Uterus (tissue), 4 donors: Measurements from ENCODE around the gene IRGQ. TPM values are rescaled to one million over a fixed set of nuclear protein-coding genes. Genes with fewer than 3 reads are reported as not detected.
A peak's percentile ranks its signal among the peaks of the same experiment; 100 is the strongest.

Source experiments
- DNase-seq, 2 donors: peaks; one replicate each; pipeline ENCODE4 v3.0.0-alpha.2; 2019 to 2020
- H3K27ac ChIP-seq, 2 donors: fragments of 200-600 bp; sonication (generic); 1 replicate in 1 of 2; 2 replicates in 1 of 2; pipeline ENCODE4 v1.5.1; 2016 to 2018
- H3K27me3 ChIP-seq, 2 donors: fragments of 200-600 bp; sonication (generic); one replicate each; pipeline ENCODE4 v1.5.1; 2018 to 2019; ENCODE audit warnings: control low read depth in 1 of 2
- H3K36me3 ChIP-seq, 2 donors: fragments of 200-600 bp; sonication (generic); one replicate each; pipeline ENCODE4 v1.5.1; 2019; ENCODE audit warnings: control low read depth in 1 of 2
- H3K4me1 ChIP-seq, 2 donors: fragments of 200-600 bp; sonication (generic); one replicate each; pipeline ENCODE4 v1.5.1; 2018 to 2019; ENCODE audit warnings: control low read depth in 1 of 2
- H3K4me3 ChIP-seq, 2 donors: fragments of 200-600 bp; sonication (generic); 1 replicate in 1 of 2; 2 replicates in 1 of 2; pipeline ENCODE4 v1.5.1; 2018 to 2019; ENCODE audit warnings: mild to moderate bottlenecking in 1 of 2
- H3K9me3 ChIP-seq, 2 donors: fragments of 200-600 bp; sonication (generic); one replicate each; pipeline ENCODE4 v1.5.1; 2019; ENCODE audit warnings: control low read depth in 1 of 2
- POLR2A ChIP-seq, 2 donors: fragments of 450-650 bp; IDR thresholded peaks; one replicate each; pipeline ENCODE4 v1.6.1; 2016; ENCODE audit warnings: antibody characterized with exemption in 2 of 2, mild to moderate bottlenecking in 1 of 2, moderate library complexity in 1 of 2
- intact Hi-C: fragments of 100-400 bp; cut with DNase I; formaldehyde crosslinking; loops from one replicate; pipeline ENCODE4 v1.15.1; 2023; ENCODE audit warnings: low total_unique reads
- total RNA-seq, 4 donors: library from RNA; depleted of rRNA in 3 of 4; stranded (reverse); fragments of >200 nt in 3 of 4; gene quantifications; one replicate each; pipeline versions ENCODE4 v1.1.0 to v1.2.4, GENCODE V29; 2014 to 2023
- TF ChIP-seq, protein P1 (sequence below), 4 experiments: fragments of 200-600 bp in 2 of 4; fragments of 450-650 bp in 2 of 4; sonication (generic) in 2 of 4; IDR thresholded peaks; one replicate each; pipeline ENCODE4 v1.5.1; 2016 to 2019; ENCODE audit warnings: antibody characterized with exemption in 4 of 4, mild to moderate bottlenecking in 2 of 4, moderate library complexity in 1 of 4
- donor health status: DM: yes; HTN: yes; CAD: no.

IRGQ gene
- total RNA-seq, 4 donors from 2014 or later: 4.1 to 31.0 (median 17.2) TPM

DNA sequence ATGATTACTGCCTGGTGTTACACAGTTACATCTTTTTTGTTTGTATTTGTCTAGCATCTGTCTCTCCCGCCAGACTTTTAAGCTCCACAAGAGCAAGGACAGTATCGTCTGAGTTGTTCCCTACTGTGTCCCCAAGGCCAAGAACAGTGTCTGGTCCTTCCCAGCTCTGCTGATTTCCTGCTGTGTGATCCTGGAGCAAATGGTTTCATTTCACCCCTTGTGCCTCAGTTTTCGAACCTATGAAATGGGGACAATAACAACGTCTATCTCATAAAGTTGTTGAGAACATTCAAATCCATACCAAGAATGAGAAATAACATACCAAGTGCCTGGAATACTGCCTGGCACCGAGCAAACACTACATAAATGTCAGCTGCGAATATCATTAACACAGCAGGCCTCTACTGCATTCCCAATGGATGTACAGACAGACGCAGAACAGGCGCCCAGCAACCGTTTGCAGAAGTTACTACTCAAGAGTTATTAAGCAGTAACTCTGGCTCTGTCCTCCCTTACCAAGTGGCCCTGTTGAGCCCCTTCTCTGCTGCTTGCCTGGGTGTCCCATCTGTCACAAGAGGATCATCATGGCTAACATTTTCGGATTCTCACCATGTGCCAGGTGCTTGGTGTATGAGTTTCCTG is 32.0 kb downstream of the IRGQ start:
- Histone ChIP-seq H3K27me3 (no peaks in the 10 kb centered on the region), H3K4me1 (peaks cover 0 to 7% of the 10 kb centered on the region in 2 donors), H3K4me3 (no peak overlapping the region), H3K9me3 (no peaks in the 10 kb centered on the region), H3K27ac (no peak overlapping the region), H3K36me3 (no peaks in the 10 kb centered on the region)
- intact Hi-C loops: no loop called here
- TF ChIP-seq POLR2A (IDR thresholded peaks at IDR 0.05): no peak
- TF ChIP-seq, protein P1, sequence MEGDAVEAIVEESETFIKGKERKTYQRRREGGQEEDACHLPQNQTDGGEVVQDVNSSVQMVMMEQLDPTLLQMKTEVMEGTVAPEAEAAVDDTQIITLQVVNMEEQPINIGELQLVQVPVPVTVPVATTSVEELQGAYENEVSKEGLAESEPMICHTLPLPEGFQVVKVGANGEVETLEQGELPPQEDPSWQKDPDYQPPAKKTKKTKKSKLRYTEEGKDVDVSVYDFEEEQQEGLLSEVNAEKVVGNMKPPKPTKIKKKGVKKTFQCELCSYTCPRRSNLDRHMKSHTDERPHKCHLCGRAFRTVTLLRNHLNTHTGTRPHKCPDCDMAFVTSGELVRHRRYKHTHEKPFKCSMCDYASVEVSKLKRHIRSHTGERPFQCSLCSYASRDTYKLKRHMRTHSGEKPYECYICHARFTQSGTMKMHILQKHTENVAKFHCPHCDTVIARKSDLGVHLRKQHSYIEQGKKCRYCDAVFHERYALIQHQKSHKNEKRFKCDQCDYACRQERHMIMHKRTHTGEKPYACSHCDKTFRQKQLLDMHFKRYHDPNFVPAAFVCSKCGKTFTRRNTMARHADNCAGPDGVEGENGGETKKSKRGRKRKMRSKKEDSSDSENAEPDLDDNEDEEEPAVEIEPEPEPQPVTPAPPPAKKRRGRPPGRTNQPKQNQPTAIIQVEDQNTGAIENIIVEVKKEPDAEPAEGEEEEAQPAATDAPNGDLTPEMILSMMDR (IDR thresholded peaks at IDR 0.05): no peak
- no peak for DNase-seq

DNA sequence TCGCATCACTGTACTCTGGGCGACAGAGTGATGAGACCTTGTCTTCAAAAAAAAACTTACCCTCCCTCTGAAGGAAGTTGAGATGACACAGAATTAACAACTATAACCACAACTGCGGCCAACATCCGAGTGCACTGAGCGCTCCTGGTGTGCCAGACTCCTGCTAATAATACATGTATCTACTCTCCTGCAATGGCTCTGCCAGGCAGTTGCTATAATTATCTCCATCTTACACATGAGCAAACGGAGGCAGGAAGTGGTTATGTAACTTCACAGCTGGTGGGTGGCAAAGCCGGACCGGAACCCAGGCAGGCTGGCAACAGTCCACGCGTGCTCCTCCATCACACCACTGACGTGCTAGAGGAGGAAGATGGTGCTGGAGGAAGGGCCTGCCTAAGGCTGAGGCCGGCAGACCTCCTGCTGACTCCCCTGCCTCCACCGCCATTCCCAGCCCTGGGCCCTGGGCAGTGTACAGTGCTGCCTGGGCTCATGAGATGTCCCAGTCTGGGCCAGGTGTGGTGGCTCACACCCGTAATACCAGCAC is 33.2 kb downstream of the IRGQ start:
- Histone ChIP-seq H3K27me3 (no peaks in the 10 kb centered on the region), H3K36me3 (no peaks in the 10 kb centered on the region), H3K4me1 (peaks cover 0 to 7% of the 10 kb centered on the region in 2 donors), H3K27ac (no peak overlapping the region), H3K4me3 (no peak overlapping the region), H3K9me3 (no peaks in the 10 kb centered on the region)
- intact Hi-C loops: no loop called here
- peak; percentile 36 to 49 for DNase-seq
- TF ChIP-seq, protein P1 (IDR thresholded peaks at IDR 0.05): no peak
- TF ChIP-seq POLR2A (IDR thresholded peaks at IDR 0.05): no peak

DNA sequence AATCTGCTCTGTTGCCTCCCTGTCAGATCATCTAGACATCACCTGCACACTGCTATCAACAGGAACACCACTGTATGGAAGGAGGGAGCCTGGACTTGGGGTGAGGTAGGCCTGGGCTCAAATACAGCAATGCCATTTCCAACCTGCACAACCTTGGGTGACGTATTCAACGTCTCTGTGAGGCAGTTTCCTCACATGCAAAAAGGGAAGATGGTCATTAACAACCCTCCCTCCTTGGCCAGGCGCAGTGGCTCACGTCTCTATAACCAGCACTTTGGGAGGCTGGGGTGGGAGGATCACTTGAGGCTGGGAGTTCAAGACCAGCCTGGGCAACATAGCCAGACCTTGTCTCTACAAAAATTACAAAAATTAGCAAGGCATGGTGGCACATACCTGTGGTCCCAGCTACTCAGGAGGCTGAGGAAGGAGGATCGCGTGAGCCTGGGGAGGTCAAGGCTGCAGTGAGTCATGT is 33.7 kb downstream of the IRGQ start:
- no peak for TF ChIP-seq POLR2A (IDR thresholded peaks at IDR 0.05)
- TF ChIP-seq, protein P1 (IDR thresholded peaks at IDR 0.05): no peak
- Histone ChIP-seq H3K27ac (no peak overlapping the region), H3K27me3 (no peaks in the 10 kb centered on the region), H3K9me3 (no peaks in the 10 kb centered on the region), H3K36me3 (no peaks in the 10 kb centered on the region), H3K4me3 (no peak overlapping the region), H3K4me1 (peaks cover 0 to 7% of the 10 kb centered on the region in 2 donors)
- intact Hi-C loops: no loop called here
- DNase-seq: no peak

DNA sequence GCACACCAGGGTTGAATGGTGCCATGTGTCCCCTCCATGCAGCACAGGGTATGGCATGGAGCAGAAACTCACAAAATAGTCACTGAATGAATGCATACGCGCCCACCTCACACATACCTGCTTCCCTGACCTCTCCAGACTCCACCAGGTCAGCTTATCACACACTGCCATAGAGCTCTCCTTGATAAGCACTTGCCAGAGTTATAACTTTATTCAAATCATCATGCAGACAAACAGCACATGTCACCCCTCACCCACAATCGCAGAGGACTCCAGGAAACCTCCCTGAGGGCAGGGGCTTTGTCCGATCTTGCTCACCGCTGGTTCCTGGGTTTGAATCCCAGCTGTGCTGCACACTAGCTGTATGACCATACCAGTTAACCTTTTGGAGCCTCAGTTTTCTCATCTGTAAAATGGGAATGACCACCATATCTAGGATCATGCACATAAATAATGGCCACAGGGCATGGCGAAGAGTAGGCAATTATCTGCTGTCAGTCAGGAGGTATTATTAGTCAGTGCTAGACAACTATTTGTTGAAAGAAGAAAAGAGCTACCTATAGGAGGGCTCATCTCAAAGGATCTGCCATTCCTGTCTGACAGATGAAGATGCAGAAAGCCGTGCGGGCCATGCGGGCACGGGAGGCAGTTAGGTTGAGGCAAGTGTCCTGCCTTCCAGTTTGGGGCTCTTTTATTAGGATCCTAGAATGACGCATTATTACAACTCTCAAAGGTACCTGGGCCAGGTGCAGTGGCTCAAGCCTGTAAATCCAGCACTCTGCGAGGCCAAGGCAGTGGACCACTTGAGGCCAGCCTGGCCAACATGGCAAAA is 34.6 kb downstream of the IRGQ start:
- TF ChIP-seq, protein P1 (IDR thresholded peaks at IDR 0.05): no peak
- no peak for TF ChIP-seq POLR2A (IDR thresholded peaks at IDR 0.05)
- Histone ChIP-seq H3K4me3 (no peak overlapping the region), H3K4me1 (peaks cover 0 to 7% of the 10 kb centered on the region in 2 donors), H3K9me3 (no peaks in the 10 kb centered on the region), H3K27ac (no peak overlapping the region), H3K36me3 (no peaks in the 10 kb centered on the region), H3K27me3 (no peaks in the 10 kb centered on the region)
- no peak for DNase-seq
- intact Hi-C loops: no loop called here

DNA sequence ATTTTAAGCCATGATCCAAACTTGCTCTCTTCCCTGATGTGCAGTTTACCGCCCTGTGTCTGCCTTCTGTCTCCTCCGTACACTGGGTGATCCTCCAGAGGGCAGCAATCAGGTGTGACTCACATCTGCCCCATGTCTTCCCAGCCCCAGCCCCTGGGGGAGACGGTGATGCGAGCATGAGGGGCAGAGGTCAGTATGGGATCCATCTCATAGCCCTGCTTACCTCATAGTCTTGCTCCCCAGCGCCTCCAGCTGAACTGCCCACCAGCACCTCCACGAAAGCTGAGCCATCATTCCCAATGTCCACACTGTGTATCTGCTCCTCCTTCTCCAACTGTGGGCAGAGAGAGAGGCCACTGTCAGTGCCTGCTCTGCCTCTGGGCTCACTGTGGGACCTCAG is 35.2 kb downstream of the IRGQ start:
- Histone ChIP-seq H3K27me3 (no peaks in the 10 kb centered on the region), H3K4me3 (no peak overlapping the region), H3K4me1 (peaks cover 0 to 7% of the 10 kb centered on the region in 2 donors), H3K9me3 (no peaks in the 10 kb centered on the region), H3K27ac (no peak overlapping the region), H3K36me3 (no peaks in the 10 kb centered on the region)
- intact Hi-C loops: no loop called here
- no peak for DNase-seq
- TF ChIP-seq, protein P1 (IDR thresholded peaks at IDR 0.05): no peak
- TF ChIP-seq POLR2A (IDR thresholded peaks at IDR 0.05): no peak
